Measurements from ENCODE around the gene STT3B.

DNA sequence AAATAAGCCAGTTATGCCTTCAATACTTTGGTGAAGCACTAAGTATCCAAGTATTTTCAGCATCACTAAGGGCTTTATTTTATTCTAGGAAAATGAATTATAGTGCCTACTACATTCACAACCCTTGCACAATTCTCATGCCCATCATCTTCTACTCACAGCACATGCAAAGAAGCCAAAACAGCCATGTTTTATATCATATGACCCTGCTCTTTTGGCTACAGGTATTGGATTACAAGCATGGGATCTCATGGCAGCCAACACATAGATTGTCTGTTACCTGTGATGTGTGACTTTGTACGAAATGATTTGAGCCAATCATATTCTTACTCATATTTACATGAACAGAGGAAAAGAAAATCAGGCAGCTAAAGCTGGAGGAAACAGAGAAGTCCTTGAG, 38.6 kb downstream of the STT3B start:
- TF ChIP-seq, protein P1, sequence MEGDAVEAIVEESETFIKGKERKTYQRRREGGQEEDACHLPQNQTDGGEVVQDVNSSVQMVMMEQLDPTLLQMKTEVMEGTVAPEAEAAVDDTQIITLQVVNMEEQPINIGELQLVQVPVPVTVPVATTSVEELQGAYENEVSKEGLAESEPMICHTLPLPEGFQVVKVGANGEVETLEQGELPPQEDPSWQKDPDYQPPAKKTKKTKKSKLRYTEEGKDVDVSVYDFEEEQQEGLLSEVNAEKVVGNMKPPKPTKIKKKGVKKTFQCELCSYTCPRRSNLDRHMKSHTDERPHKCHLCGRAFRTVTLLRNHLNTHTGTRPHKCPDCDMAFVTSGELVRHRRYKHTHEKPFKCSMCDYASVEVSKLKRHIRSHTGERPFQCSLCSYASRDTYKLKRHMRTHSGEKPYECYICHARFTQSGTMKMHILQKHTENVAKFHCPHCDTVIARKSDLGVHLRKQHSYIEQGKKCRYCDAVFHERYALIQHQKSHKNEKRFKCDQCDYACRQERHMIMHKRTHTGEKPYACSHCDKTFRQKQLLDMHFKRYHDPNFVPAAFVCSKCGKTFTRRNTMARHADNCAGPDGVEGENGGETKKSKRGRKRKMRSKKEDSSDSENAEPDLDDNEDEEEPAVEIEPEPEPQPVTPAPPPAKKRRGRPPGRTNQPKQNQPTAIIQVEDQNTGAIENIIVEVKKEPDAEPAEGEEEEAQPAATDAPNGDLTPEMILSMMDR (IDR thresholded peaks at IDR 0.05) = no peak
- no peak for TF ChIP-seq POLR2A (IDR thresholded peaks at IDR 0.05)
